Jurkat, Clone E6-1 (cell line): ENCODE data around the gene HECA.
"Not testable (repeated sequence)": the region's sequence is repeated elsewhere in the genome, so short reads cannot be mapped to it uniquely, and the experiment has no call there.

ENCODE experiments used
- DNase-seq: peaks from one replicate; pipeline ENCODE4 v3.0.0-alpha.2; 2011; ENCODE audit warnings: low read depth, low spot score
- H3K4me3 ChIP-seq: 2 replicates; pipeline ENCODE4 v1.5.1; 2011; ENCODE audit warnings: mild to moderate bottlenecking, low read length, control low read depth, moderate library complexity

The HECA gene

DNA sequence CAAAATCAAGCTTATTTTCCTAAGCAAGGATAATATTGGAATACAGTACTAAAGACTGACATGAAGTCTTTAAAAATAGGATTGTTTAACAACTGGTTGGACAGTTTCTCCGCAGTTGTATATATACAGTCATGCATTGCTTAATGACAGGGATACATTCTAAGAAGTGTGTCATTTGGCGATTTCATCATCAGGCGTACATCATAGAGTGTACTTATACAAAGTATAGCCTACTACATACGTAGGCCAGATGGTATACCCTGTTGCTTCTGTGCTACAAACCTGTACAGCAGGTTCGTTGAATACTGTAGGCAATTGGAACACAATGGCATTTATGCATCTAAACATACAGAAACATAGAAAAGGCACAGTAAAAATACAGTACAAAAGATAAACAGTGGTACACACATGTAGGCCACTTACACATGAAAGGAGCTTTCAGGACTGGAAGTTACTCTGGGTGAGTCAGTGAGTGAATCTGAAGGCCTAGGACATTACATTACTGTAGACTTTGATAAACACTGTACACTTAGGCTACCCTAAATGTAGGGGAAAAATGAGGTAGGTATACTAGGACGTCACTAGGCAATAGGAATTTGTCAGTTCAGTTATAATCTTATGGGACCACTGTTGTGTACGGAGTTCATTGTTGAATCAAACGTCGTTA is 20.1 kb downstream of the HECA start:
- no peak overlapping the region for H3K4me3 ChIP-seq
- no peak for DNase-seq

DNA sequence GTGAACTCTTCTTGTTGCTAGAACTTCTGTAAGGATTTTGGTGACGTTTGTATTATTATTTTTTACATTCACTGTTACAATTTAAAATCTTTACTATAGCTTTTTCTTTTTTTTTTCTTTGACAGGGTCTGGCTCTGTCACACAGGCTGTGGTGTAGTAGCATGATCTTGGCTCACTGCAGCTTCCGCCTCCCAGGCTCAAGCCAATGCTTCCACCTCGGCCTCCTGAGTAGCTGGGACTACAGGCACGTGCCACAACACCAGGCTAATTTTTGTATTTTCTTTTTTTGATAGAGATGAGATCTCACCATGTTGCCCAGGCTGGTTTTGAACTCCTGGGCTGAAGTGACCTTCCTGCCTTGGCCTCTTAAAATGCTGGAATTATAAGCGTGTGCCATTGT is 21.2 kb downstream of the HECA start:
- no peak for DNase-seq
- H3K4me3 ChIP-seq, result no peak overlapping the region

- no peak overlapping the region for H3K4me3 ChIP-seq
- DNase-seq, result no peak
Observed at GRCh38 chr6:139156551-139156950, 21.7 kb downstream of the HECA start.

DNA sequence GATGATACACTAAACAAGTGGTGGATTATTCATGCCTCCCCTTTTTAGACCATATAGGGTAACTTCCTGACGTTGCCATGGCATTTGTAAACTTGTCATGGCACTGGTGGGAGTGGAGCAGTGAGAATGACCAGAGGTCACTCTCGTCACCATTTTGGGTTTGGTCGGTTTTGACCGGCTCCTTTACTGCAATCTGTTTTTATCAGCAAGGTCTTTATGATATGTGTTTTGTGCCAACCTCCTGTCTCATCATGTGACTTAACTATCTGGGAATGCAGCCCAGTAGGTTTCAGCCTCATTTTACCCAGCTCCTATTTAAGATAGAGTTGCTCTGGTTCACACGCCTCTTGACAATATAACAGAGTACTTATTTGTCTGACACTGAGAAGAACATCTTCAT is 22.2 kb downstream of the HECA start:
- DNase-seq, H3K4me3 ChIP-seq: not testable (repeated sequence)

DNA sequence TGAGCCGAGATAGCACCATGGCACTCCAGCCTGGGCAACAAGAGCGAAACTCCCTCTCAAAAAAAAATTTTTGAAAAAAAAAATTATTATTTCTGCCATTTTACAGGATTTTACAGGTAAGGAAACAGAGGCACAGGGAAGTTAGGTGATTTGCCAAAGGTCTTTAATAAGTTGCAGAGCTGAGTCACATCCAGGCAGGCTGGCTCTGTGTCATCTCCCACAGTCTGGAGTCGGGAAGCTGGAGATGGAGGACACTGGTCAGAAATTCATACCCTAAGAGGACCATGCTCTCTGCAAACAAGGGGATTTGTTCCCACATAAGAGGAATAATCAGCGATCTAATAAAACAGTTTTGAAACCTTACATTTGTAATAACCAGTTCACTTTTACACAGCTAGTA is 24.1 kb downstream of the HECA start:
- no peak for DNase-seq
- no peak overlapping the region for H3K4me3 ChIP-seq

GRCh38 chr6:139161169-139161568 is 26.3 kb downstream of the HECA start:
- H3K4me3 ChIP-seq, result 0 out of 2 replicates have a peak overlapping the region, but pooled peaks have one; percentile 21
- DNase-seq, result peak; percentile 98

GRCh38 chr6:139161817-139162284 is 27.0 kb downstream of the HECA start:
- peak; percentile 32 for DNase-seq

GRCh38 chr6:139164001-139164400 is 29.1 kb downstream of the HECA start:
- DNase-seq, result peak; percentile 25
- no peak overlapping the region for H3K4me3 ChIP-seq

More at GRCh38 chr6:139161817-139162284, 27.0 kb downstream of the HECA start:
- H3K4me3 ChIP-seq, result no peak overlapping the region

GRCh38 chr6:139165324-139165723 is 30.4 kb downstream of the HECA start:
- DNase-seq, result no peak
- H3K4me3 ChIP-seq, result no peak overlapping the region

- H3K4me3 ChIP-seq, result no peak overlapping the region
- no peak for DNase-seq
Observed at GRCh38 chr6:139166238-139166955, 31.5 kb downstream of the HECA start.

DNA sequence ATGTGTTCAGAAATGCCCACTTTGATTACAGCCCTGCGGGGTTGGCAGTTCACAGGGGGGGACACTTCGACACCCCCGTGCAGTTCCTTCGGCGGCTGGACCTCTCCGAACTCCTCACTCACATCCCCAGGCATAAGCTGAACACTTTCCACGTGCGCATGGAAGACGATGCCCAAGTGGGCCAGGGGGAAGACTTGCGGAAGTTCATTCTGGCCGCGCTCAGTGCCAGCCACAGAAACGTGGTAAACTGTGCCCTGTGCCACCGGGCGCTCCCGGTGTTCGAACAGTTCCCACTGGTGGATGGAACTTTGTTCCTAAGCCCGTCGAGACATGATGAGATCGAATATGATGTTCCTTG is 32.1 kb downstream of the HECA start:
- H3K4me3 ChIP-seq, result no peak overlapping the region
- DNase-seq, result no peak

- H3K4me3 ChIP-seq, result no peak overlapping the region
- no peak for DNase-seq
Observed at GRCh38 chr6:139172151-139172550, 37.3 kb downstream of the HECA start.

GRCh38 chr6:139172567-139172966 is 37.7 kb downstream of the HECA start:
- H3K4me3 ChIP-seq, result no peak overlapping the region
- no peak for DNase-seq

GRCh38 chr6:139173172-139173571 is 38.3 kb downstream of the HECA start:
- no peak overlapping the region for H3K4me3 ChIP-seq
- DNase-seq, result peak; percentile 57

DNA sequence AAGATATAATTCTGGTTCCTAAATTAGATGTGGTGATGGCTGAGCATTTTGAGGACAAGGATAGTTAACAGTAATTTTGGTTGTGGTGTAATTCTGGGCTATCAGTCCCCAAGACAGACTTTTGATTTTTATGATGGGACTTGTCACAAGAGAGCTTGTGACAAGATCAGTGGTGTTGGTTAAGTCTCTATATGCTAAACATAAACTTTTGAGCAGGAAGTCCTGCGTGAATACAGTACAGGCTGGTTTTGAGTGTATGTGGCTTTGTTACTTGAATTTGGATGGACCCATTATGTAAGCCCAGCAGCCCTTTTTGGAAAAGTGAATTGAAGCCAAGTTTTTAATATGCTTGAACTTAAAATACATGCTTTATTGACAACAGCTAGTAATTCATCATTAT is 38.9 kb downstream of the HECA start:
- no peak for DNase-seq

GRCh38 chr6:139174961-139175360 is 40.1 kb downstream of the HECA start:
- H3K4me3 ChIP-seq, result no peak overlapping the region
- DNase-seq, result no peak

More for the DNA sequence above, 38.9 kb downstream of the HECA start:
- no peak overlapping the region for H3K4me3 ChIP-seq

DNA sequence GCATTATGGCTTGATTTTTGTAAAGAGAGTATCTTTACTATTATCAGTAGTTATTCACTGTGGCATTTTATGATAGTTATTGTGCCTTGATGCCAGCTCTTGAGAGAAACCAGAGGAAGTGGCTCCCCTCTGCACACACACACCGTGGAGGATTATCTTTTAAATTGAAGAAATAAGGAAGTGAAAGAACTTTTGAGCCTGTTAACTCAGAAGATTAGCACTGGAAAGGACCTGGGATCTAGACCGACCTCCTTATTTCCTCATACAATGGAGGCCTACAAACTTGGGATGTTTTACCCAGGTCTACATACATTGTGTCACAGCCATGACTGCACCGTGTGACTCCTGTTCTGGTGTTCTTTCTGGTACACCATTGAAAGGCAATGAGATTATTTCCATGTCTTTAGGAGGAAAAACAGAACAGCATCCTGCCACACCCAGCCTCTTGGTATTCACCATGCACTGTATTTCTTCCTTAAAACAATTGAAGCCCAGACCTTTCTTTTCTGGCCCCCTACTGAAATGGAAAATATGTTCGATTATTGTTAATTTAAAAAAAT is 40.6 kb downstream of the HECA start:
- no peak overlapping the region for H3K4me3 ChIP-seq
- peak; percentile 52 for DNase-seq

GRCh38 chr6:139181236-139181635 is 46.4 kb downstream of the HECA start:
- H3K4me3 ChIP-seq, result no peak overlapping the region
- no peak for DNase-seq

DNA sequence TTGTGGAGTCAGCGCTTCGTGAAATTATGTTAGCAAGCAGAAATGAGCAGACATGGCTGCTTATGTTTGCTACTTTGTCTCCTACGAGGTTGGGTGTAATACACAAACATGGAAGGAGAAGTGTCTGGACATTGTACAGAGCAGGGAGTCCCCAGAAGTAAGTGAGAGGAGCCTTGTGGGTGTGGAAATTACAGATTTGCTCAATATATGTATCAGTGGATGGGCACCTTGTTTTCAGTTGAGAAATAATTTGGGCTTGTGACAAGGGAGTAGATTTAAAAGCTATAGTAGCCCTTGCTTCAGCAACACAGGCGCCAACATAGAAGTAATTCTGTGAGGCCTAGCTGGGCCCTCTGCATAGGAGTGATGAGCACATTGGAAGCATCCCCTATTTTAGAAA is 49.2 kb downstream of the HECA start:
- no peak for DNase-seq
- no peak overlapping the region for H3K4me3 ChIP-seq

GRCh38 chr6:139184459-139184858 is 49.6 kb downstream of the HECA start:
- H3K4me3 ChIP-seq, result no peak overlapping the region
- no peak for DNase-seq
